GM20431 (cell line): ENCODE measurements around the gene FAM210B.
"Not testable (repeated sequence)": the region's sequence is repeated elsewhere in the genome, so short reads cannot be mapped to it uniquely, and the experiment has no call there.

Source experiments
- in situ Hi-C: fragments of 300-500 bp; cut with MseI, MboI; formaldehyde crosslinking; loops from one replicate; pipeline ENCODE4 v1.15.0; 2020; ENCODE audit warnings: low sequenced_read_pairs; ENCODE audit not compliant: unreplicated experiment

FAM210B gene

GRCh38 chr20:56360133-56360907 is 1.5 kb downstream of the FAM210B start:
- in situ Hi-C loops: no loop called here

- in situ Hi-C loops: no loop called here
These were observed 2.1 kb downstream of the FAM210B start for GRCh38 chr20:56360908-56361205.

GRCh38 chr20:56361900-56362299 is 3.1 kb downstream of the FAM210B start:
- in situ Hi-C loops: no loop called here

GRCh38 chr20:56362833-56363413 is 4.1 kb downstream of the FAM210B start:
- in situ Hi-C loops: no loop called here

GRCh38 chr20:56363491-56363890 is 4.7 kb downstream of the FAM210B start:
- in situ Hi-C loops: no loop called here

GRCh38 chr20:56368351-56369134 is 9.8 kb downstream of the FAM210B start:
- in situ Hi-C loops: no loop called here

GRCh38 chr20:56369179-56369578 is 10.4 kb downstream of the FAM210B start:
- in situ Hi-C loops: no loop called here

GRCh38 chr20:56371977-56372376 is 13.2 kb downstream of the FAM210B start:
- in situ Hi-C loops: no loop called here

GRCh38 chr20:56372850-56373249 is 14.1 kb downstream of the FAM210B start:
- in situ Hi-C loops: no loop called here

GRCh38 chr20:56373942-56374341 is 15.2 kb downstream of the FAM210B start:
- in situ Hi-C loops: no loop called here

- in situ Hi-C loops: no loop called here
These were observed 17.6 kb downstream of the FAM210B start for GRCh38 chr20:56376331-56376730.

- in situ Hi-C loops: no loop called here
These were observed 19.6 kb downstream of the FAM210B start for GRCh38 chr20:56378386-56378785.

GRCh38 chr20:56380375-56380774 is 21.6 kb downstream of the FAM210B start:
- in situ Hi-C loops: no loop called here

GRCh38 chr20:56381501-56381900 is 22.7 kb downstream of the FAM210B start:
- in situ Hi-C loops: no loop called here

GRCh38 chr20:56382696-56383095 is 23.9 kb downstream of the FAM210B start:
- in situ Hi-C loops: no loop called here

GRCh38 chr20:56383334-56383733 is 24.6 kb downstream of the FAM210B start:
- in situ Hi-C loops: no loop called here

- in situ Hi-C loops: no loop called here
These were observed 26.4 kb downstream of the FAM210B start for GRCh38 chr20:56385130-56385529.

- in situ Hi-C loops: no loop called here
These were observed 27.4 kb downstream of the FAM210B start for GRCh38 chr20:56386219-56386618.

GRCh38 chr20:56388882-56389281 is 30.1 kb downstream of the FAM210B start:
- in situ Hi-C loops: no loop called here

- in situ Hi-C loops: no loop called here
These were observed 31.0 kb downstream of the FAM210B start for GRCh38 chr20:56389807-56390206.

- in situ Hi-C loops: not testable (repeated sequence)
These were observed 31.6 kb downstream of the FAM210B start for GRCh38 chr20:56390396-56390795.
